ENCODE results near the gene PPP1R14C.

The PPP1R14C gene

GRCh38 chr6:150194195-150194594 lies 51.4 kb downstream of the PPP1R14C start:
- no peak for DNase-seq (ENCODE audit: low read depth in 2 of 2)

GRCh38 chr6:150195996-150196417 lies 53.2 kb downstream of the PPP1R14C start:
- DNase-seq (ENCODE audit: low read depth in 2 of 2) = no peak

GRCh38 chr6:150196942-150197745 lies 54.3 kb downstream of the PPP1R14C start:
- no peak for DNase-seq (ENCODE audit: low read depth in 2 of 2)

GRCh38 chr6:150198532-150198931 lies 55.7 kb downstream of the PPP1R14C start:
- DNase-seq (ENCODE audit: low read depth in 2 of 2) = no peak

GRCh38 chr6:150199241-150199640 lies 56.4 kb downstream of the PPP1R14C start:
- DNase-seq (ENCODE audit: low read depth in 2 of 2) = no peak

GRCh38 chr6:150200428-150201100 lies 57.7 kb downstream of the PPP1R14C start:
- DNase-seq (ENCODE audit: low read depth in 2 of 2) = no peak

GRCh38 chr6:150201285-150201684 lies 58.4 kb downstream of the PPP1R14C start:
- no peak for DNase-seq (ENCODE audit: low read depth in 2 of 2)

- DNase-seq (ENCODE audit: low read depth in 2 of 2) = no peak
These were observed 59.0 kb downstream of the PPP1R14C start for GRCh38 chr6:150201772-150202329.

GRCh38 chr6:150202404-150202803 lies 59.6 kb downstream of the PPP1R14C start:
- no peak for DNase-seq (ENCODE audit: low read depth in 2 of 2)

GRCh38 chr6:150202934-150203333 lies 60.1 kb downstream of the PPP1R14C start:
- DNase-seq (ENCODE audit: low read depth in 2 of 2) = no peak

- no peak for DNase-seq (ENCODE audit: low read depth in 2 of 2)
These were observed 60.5 kb downstream of the PPP1R14C start for GRCh38 chr6:150203378-150203777.

- no peak for DNase-seq (ENCODE audit: low read depth in 2 of 2)
These were observed 61.2 kb downstream of the PPP1R14C start for GRCh38 chr6:150203871-150204545.

GRCh38 chr6:150204705-150205472 lies 62.0 kb downstream of the PPP1R14C start:
- DNase-seq (ENCODE audit: low read depth in 2 of 2) = no peak

- DNase-seq (ENCODE audit: low read depth in 2 of 2) = no peak
These were observed 65.2 kb downstream of the PPP1R14C start for GRCh38 chr6:150207931-150208570.

GRCh38 chr6:150208611-150209352 lies 65.9 kb downstream of the PPP1R14C start:
- DNase-seq (ENCODE audit: low read depth in 2 of 2) = no peak

- no peak for DNase-seq (ENCODE audit: low read depth in 2 of 2)
These were observed 66.6 kb downstream of the PPP1R14C start for GRCh38 chr6:150209415-150209814.

GRCh38 chr6:150211700-150212511 lies 69.1 kb downstream of the PPP1R14C start:
- no peak for DNase-seq (ENCODE audit: low read depth in 2 of 2)

GRCh38 chr6:150212778-150213177 lies 69.9 kb downstream of the PPP1R14C start:
- no peak for DNase-seq (ENCODE audit: low read depth in 2 of 2)

- DNase-seq (ENCODE audit: low read depth in 2 of 2) = no peak
These were observed 70.5 kb downstream of the PPP1R14C start for GRCh38 chr6:150213301-150213700.
